Brain microvascular endothelial cell (primary cell): ENCODE measurements around the gene PLAAT3.
A peak's percentile ranks its signal among the peaks of the same experiment; 100 is the strongest.

ENCODE experiments used
- DNase-seq: peaks from one replicate; pipeline ENCODE4 v3.0.0-alpha.2; 2020
- H3K27ac ChIP-seq: fragments of 250-450 bp; sonication (Bioruptor Pico); 2 replicates; pipeline ENCODE4 v1.5.1; 2020; ENCODE audit warnings: mild to moderate bottlenecking, moderate library complexity
- H3K27me3 ChIP-seq: fragments of 250-450 bp; sonication (Bioruptor Pico); replicated peaks from 2 replicates; pipeline ENCODE4 v1.5.1; 2020; ENCODE audit warnings: mild to moderate bottlenecking
- H3K36me3 ChIP-seq: fragments of 250-450 bp; sonication (Bioruptor Pico); replicated peaks from 2 replicates; pipeline ENCODE4 v1.5.1; 2020; ENCODE audit warnings: mild to moderate bottlenecking
- H3K4me3 ChIP-seq: 2 replicates; pipeline ENCODE4 v1.5.1; 2011; ENCODE audit warnings: low read depth, mild to moderate bottlenecking, control low read depth, low read length, moderate library complexity
- in situ Hi-C: cut with HindIII; loops from 2 replicates; pipeline ENCODE4 v1.10.0; 2017; ENCODE audit warnings: low sequenced_read_pairs, low pct_ligation_motif_present
- TF ChIP-seq, protein P1 (sequence below): IDR thresholded peaks from 2 replicates; pipeline ENCODE4 v1.5.1; 2011; ENCODE audit warnings: low read depth, mild to moderate bottlenecking, moderate library complexity, low read length, control low read depth, inconsistent platforms; ENCODE audit errors: missing control alignments

Gene PLAAT3

DNA sequence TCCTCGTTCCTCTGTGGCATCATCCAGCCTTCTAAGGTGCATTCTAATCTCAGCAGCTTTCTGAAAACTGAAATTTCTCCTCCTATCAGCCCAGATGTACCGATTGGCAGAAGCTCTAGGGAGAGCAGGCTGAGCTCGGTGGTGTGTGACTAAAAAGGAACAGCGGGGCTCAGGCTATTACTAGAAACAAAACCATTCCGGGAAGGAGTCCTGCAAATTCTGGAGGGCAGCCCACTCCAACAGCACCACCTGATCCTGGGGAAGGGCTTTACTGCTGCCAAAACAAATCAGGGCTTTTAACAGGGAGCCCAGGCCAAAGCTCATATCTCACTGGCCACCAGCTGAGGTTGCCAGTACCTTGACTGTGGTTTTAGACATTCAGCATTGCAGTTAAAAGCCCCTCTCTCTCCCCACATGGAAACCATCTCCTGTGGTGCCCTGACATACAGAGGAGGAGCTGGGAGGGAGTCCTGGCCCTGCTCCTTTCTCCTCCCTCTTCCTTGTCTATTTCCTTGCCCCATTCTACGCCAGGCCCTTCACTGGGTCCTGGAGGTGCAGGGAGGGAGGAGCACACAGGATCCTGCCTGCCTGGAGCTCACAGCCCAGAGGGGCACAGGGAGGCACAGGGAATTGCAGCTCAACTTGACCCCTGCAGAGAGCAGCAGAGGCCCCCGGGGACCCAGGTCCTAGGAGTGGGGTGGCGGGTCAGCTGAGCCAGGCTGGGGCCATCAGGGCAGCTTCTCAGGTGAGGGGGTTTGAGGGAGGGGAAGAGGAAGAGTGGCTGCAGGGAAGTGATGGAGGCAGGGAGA lies 76.7 kb downstream of the PLAAT3 start:
- Histone ChIP-seq H3K27ac (no peak overlapping the region), H3K4me3 (peak overlapping the region; percentile 22), H3K27me3 (no peaks in the 10 kb centered on the region), H3K36me3 (no peaks in the 10 kb centered on the region)
- no peak for DNase-seq
- TF ChIP-seq, protein P1, sequence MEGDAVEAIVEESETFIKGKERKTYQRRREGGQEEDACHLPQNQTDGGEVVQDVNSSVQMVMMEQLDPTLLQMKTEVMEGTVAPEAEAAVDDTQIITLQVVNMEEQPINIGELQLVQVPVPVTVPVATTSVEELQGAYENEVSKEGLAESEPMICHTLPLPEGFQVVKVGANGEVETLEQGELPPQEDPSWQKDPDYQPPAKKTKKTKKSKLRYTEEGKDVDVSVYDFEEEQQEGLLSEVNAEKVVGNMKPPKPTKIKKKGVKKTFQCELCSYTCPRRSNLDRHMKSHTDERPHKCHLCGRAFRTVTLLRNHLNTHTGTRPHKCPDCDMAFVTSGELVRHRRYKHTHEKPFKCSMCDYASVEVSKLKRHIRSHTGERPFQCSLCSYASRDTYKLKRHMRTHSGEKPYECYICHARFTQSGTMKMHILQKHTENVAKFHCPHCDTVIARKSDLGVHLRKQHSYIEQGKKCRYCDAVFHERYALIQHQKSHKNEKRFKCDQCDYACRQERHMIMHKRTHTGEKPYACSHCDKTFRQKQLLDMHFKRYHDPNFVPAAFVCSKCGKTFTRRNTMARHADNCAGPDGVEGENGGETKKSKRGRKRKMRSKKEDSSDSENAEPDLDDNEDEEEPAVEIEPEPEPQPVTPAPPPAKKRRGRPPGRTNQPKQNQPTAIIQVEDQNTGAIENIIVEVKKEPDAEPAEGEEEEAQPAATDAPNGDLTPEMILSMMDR, result no peak
- in situ Hi-C loops, result no loop called here

DNA sequence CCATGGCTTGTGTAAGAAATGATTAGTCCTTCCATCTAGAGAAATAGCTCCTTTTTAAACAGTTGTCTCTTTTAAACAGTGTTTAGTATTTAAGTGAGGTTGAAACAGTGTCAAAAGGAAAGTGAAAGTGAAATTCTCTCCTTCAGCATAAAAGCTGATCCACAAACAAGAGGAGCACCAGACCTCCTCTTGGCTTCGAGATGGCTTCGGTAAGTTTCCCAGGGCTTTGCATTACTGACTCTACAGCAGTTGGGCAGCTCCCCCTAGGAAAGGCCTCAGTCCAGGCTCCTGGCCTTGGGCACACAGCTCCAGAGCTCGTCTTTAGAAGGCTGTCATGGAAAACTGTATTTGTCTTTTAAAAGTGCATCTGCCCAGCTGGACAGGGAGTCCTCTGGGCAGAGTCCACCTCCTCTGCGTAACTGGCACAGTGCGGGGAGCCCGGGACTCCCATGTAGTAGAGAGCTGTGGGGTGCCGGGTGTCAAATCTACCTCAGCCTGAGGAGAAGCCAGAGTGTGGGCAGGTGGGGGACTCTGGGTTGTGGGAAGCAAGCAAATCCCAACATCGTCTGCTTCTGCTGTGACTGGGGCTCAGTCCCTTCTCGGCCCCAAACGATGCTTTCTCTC lies 77.5 kb downstream of the PLAAT3 start, which contains the start of gene PLAAT4:
TSS of gene PLAAT4 (plus strand) at position 140 of the 624 bp plus-strand sequence. CDS start at position 201, 61 bp downstream.
- no peaks in the 10 kb centered on the region for H3K27me3 ChIP-seq
- peak; percentile 53 for DNase-seq
- peak within 1 kb of the TSS; percentile 22 for H3K4me3 ChIP-seq
- no peak within 1 kb of the TSS for H3K27ac ChIP-seq
- no peaks in the 10 kb centered on the region for H3K36me3 ChIP-seq
- TF ChIP-seq, protein P1, result peak; percentile 5
- in situ Hi-C loops, result no loop called here

DNA sequence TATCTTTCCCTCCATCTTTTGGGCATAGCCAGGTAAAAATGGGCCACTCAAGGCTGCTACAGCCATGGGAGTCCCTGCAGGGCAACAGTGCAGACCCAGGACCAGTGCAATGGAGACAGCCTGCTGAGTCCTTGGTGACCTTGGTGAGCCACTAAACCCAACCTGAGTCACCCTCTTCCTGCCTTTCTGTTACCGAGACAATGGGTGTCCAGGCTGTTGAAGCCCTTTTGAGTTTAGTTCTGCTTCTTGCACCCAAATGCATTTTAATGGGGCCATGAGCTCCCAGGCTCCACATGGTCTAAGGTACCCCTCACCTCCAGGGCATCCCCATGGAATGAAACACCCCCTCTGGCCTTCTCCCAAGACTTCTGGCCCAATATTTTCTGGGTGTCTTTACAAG lies 78.5 kb downstream of the PLAAT3 start:
- TF ChIP-seq, protein P1, result no peak
- Histone ChIP-seq H3K27ac (no peak overlapping the region), H3K4me3 (no peak overlapping the region), H3K36me3 (no peaks in the 10 kb centered on the region), H3K27me3 (no peaks in the 10 kb centered on the region)
- no peak for DNase-seq
- in situ Hi-C loops, result no loop called here

DNA sequence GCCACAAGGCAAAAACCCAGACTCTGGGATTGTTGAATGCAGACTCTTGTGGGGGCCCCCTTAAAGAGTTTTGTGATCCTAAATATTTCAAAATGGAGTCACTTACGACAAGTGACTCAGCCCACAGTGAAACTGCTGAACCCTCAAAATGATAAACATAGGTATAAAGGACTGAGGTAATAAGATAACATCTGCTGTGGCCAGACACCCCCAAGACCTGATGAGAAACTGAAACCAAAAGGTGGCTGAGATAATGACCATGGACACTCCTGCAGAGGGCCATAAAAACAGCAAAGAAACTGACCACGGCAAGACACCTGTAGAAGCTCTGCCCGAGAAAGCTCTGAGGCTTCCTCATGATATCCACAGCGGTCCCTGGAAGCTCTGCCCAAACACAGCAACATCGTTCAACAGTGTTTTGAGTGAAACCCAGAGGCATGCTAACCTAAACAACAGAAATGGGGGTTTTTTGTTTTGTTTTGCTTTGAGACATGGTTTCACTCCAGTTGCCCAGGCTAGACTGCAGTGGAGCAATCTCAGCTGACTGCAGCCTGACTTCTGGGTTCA lies 79.3 kb downstream of the PLAAT3 start:
- no peak overlapping the region for H3K4me3 ChIP-seq
- no peak for DNase-seq
- in situ Hi-C loops, result no loop called here
- H3K27me3 ChIP-seq, result no peaks in the 10 kb centered on the region
- no peak overlapping the region for H3K27ac ChIP-seq
- H3K36me3 ChIP-seq, result no peaks in the 10 kb centered on the region
- TF ChIP-seq, protein P1, result no peak

DNA sequence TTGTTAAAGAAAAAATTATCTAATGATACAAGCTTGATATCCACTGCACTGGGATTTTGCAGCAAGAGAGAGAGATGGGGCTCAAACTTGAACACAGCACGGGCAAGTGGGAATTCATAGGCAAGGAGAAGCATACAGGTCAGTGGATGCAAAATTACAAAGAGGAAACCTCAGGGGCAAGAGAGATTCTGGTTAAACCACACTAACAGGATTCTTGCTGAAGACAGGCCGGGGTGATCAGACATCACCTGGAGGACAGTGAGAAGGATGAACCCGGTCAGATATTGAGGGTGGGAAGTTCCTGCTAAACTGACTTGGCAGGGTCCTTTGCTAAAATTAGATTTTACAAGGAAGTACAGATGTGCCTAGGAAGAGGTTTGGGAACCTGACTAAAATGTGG lies 80.2 kb downstream of the PLAAT3 start:
- H3K27me3 ChIP-seq, result no peaks in the 10 kb centered on the region
- in situ Hi-C loops, result no loop called here
- TF ChIP-seq, protein P1, result no peak
- no peak overlapping the region for H3K27ac ChIP-seq
- H3K4me3 ChIP-seq, result no peak overlapping the region
- no peaks in the 10 kb centered on the region for H3K36me3 ChIP-seq
- DNase-seq, result no peak
